Measurements from ENCODE around the gene ZFAND2B. TPM values are rescaled to one million over a fixed set of nuclear protein-coding genes. Genes with fewer than 3 reads are reported as not detected.
"Not testable (repeated sequence)": the region's sequence is repeated elsewhere in the genome, so short reads cannot be mapped to it uniquely, and the experiment has no call there.

Gene ZFAND2B
- total RNA-seq, 1 experiment from 2014 or later, result 32.3 TPM

DNA sequence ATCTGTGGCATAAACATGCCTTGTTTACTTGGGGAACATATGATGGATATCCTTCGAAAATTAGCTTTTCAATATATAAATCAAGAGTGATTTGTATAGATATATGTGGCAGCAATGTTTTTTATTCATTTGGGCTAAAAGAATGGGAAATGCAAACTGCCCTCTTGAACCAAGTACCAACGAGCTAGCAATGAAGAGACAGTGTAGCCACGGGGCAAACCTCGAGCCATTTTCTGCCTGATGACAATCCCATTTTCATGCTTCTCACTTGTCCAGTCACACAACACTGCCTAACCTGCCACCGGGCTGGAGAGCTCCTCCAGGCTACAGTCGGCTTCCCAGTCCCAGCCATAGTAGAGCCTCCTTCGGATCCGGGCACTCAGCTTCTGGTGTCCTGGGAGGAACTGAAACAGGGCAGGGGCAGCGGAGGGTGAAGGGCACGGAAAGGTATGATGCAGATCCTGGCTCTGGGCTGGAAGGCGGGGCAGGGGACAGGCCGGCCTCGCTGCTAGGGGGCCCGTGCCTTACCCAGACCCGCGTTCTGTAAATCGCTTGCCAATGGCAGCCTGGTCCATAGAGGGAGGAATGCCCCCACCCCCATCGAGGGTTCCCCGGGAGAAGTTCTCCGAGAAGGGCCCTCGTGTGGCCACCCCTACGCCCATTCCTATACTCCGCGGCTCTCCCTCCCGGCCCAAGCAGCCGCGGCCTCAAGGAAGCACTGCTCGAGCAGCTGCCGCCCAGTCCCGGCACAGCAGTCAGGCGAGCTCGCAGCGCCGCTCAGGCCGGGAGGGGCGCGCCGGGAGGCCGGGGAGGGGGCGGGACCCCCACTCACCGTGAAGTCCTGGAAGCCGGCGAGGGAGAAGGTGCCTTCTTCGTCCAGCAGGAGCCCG, 30.4 kb upstream of the ZFAND2B start:
- DNase-seq (ENCODE audit: low read depth), result peak; percentile 46

DNA sequence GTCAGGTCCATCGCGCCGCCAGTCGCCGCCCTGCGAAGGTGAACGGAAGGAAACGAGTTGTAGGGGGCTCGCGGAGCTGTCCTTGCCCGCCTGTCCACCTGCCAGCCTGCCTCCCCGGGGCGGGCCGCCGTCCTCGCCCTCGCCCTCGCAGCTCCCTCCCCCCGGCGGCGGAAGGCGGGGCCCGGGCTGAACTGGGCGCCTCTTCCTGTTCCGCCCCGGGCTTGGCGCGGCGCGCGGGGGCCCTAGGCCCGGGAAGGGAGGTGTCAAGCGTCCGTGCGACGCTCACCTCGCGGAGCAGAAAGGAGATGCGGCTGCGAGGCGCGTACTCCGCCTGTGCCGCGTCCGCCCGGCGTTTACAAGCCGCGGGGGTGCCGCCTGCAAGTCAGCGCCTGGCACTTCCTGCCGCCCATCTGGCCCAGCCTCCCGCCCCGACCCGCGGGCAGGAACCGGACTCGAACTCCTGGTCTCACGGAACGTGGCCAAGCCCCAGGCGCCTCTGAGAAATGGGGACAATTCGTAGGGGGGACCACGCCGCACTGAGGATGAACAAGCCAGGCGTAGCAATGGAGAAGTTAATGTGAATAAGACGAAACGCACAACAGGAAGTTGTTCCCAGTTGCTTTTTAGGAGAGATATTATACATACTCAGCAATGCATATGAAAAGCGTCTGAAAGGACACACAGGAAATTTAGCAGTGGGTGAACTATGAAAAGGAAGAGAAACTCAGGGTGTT, 29.6 kb upstream of the ZFAND2B start, which contains the start of gene CNPPD1:
Gene CNPPD1, minus strand, starts transcription at position 108 of the 734 bp plus-strand sequence. Its CDS starts 97 bp downstream, at position 11.
- peak; percentile 91 for DNase-seq (ENCODE audit: low read depth)

DNA sequence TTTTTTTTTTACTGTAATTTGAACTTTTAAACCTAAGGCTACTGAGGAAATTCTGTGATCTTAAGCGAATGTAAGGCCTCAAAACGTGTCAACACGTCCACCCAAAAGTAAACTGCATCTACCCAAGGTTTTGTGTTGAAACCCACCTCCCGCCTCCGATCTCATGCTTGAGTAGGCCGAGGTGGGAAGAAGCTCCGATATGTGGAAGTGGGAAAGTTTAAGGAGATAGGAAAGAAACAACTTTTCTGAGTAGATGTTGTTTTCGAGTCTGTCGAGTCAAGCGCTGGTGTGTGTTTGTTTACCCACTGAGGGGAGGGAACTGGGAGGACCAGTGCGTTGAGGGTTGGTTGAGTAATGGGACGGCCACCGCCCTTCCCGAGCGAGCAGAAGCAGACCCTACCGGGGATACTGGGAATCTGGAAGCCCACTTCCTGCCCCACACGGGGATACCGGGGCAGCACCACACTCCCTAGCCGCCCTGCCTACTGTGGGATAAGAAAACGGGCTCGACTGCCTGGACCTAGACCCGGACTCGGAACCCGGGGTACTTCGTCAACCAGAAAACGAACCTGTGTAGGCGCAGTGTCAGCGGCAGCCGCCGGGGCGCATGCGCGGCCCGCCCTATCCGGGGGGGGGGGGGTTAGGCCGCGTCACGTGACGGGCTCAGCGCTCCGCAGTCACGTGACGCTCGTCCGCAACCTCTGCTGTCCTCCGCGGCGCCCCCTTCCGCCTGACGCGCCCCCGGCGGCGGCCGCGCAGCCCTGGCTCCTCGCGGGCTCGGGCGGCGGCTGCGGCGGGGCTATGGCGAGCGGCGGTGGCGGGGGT, 28.8 kb upstream of the ZFAND2B start, which contains the start of gene RETREG2:
Gene RETREG2, plus strand, starts transcription at position 724 of the 825 bp plus-strand sequence. Its CDS starts 78 bp downstream, at position 802.
- DNase-seq (ENCODE audit: low read depth), result peak; percentile 93

DNA sequence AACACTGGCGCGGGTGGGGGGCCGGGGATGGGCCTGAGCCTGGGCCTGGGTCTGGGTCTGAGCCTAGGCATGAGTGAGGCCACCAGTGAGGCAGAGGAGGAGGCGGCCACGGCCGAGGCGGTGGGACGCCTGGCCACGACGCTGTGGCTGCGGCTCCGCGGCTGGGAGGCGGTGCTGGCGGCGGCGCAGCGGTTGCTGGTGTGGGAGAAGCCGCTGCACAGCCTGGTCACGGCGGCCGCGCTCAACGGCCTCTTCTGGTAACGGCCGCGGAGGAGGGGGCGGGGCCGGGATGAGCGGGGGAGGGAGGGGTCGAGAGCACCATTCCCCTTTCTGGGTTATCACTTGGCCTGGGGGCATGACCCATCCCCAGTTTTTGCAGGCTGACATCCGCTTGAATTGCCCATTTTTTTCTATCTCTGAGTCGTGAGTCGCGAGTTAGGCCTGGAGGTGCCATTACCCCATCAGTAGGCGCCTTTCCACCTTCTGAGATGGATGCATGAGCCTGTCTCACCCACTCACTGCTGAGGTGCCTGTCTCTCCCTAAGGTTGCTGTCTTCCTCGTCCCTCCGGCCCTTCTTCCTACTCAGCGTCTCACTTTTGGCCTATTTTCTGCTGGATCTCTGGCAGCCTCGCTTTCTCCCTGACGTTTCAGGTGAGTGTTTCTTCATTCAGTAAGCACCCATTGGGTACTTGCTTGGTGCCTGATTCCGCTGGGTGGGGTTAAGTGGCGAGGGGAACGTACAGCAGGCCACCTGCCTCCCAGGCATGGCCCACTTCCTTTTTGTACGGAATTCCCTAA, 28.0 kb upstream of the ZFAND2B start:
- DNase-seq (ENCODE audit: low read depth), result no peak

DNA sequence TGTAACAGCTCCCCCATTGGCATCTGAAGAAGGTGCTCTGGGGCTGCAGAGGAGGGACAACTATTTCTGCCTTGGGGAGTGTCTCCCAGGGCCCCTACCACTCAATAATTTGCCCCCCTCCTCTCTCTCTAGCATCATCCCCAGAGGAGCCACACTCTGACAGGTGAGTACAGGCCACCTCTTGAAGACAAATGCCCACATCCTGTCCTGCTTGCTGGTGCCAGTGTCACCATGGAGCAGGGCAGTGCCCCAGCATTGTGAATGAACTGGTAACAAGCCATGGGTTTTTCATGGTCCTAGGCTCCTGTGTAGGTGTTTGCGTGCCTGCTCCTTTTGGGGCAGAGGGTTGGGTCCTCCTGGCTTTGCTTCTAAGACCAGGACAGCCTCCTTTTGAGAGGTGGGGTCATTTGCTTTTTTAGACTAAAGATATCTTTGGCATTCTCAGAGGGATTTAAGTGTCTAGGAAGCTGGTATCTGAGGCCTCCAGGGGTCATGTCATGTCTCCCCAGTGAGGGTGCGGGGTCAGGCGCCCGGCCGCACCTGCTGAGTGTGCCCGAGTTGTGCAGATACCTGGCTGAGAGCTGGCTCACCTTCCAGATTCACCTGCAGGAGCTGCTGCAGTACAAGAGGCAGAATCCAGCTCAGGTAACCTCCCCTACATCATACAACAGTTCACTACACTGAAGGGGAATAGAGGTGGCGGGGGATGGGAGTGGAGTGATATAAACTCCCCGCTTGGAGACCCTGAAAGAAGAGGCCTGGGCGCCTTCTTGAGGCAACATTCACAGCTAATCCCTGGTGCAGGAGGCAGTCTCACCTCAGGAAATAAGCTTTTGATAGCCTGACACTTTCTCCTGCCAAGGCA, 26.7 kb upstream of the ZFAND2B start:
- no peak for DNase-seq (ENCODE audit: low read depth)

DNA sequence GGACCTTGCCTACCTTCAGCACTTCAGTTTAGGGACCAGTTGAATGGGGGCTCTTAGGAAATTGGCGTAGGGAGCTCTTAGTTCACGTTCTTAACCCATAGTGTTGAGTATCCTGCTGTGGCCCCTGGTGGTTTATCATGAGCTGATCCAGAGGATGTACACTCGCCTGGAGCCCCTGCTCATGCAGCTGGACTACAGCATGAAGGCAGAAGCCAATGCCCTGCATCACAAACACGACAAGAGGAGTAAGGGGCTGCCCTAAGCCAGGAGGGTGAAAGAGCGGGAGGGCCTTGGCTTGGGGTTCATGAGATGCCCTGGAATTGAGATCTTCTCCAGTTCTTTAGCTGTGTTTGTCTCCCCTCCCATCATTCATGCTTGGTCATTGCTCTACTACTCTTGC, 25.6 kb upstream of the ZFAND2B start:
- no peak for DNase-seq (ENCODE audit: low read depth)

DNA sequence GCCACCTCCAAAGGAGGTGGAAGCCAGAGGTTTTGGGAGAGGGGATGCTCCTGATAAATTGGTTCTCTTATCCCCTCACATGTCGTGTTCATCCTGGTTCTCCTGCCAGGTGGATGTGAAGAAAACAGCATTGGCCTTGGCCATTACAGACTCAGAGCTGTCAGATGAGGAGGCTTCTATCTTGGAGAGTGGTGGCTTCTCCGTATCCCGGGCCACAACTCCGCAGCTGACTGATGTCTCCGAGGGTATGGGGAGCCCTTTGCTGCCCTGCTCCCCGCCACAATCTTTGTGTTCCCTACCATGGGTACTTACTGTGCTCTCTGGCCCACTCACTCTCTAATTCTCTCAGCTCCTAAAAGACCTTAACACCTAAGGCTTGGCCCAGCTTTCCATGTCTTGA, 25.1 kb upstream of the ZFAND2B start:
- DNase-seq (ENCODE audit: low read depth), result no peak

DNA sequence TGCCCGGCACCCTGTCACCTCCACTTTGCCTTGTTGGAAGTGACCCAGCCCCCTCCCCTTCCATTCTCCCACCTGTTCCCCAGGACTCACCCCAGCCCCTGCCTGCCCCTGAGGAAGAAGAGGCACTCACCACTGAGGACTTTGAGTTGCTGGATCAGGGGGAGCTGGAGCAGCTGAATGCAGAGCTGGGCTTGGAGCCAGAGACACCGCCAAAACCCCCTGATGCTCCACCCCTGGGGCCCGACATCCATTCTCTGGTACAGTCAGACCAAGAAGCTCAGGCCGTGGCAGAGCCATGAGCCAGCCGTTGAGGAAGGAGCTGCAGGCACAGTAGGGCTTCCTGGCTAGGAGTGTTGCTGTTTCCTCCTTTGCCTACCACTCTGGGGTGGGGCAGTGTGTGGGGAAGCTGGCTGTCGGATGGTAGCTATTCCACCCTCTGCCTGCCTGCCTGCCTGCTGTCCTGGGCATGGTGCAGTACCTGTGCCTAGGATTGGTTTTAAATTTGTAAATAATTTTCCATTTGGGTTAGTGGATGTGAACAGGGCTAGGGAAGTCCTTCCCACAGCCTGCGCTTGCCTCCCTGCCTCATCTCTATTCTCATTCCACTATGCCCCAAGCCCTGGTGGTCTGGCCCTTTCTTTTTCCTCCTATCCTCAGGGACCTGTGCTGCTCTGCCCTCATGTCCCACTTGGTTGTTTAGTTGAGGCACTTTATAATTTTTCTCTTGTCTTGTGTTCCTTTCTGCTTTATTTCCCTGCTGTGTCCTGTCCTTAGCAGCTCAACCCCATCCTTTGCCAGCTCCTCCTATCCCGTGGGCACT, 24.0 kb upstream of the ZFAND2B start:
- no peak for DNase-seq (ENCODE audit: low read depth)

DNA sequence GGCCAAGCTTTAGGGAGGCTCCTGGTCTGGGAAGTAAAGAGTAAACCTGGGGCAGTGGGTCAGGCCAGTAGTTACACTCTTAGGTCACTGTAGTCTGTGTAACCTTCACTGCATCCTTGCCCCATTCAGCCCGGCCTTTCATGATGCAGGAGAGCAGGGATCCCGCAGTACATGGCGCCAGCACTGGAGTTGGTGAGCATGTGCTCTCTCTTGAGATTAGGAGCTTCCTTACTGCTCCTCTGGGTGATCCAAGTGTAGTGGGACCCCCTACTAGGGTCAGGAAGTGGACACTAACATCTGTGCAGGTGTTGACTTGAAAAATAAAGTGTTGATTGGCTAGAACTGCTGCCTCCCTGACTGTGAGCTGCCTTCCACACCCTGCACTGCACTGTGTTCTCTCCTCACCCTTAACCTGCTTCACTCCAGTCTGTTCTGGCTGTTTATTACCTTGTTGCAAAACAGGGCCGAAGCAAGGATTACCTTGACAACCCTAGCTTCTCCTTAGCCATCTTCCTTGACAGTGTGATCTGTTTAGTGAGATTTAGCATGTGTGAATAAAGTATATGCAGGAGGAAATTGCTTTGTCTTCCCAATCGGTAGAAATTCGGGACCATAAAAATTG, 23.3 kb upstream of the ZFAND2B start:
- DNase-seq (ENCODE audit: low read depth), result no peak

DNA sequence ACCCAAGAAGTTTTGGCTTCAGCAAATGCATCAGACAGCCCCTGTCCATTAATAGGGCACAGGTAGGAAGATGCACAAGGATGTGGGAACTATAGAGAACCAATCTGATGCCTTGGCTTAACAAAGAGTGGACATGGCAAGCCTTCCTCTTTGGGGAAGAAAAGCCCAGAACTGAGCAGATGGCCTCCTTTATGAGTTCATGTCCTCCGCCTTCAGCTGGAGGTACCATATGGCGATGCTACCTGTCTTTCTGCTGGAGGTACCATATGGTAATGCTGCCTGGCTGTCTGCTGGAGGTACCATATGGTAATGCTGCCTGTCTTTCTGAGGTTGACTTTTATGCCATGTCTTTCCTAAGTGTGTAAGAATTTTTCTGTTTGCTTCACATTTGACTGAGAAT, 22.5 kb upstream of the ZFAND2B start:
- no peak for DNase-seq (ENCODE audit: low read depth)

DNA sequence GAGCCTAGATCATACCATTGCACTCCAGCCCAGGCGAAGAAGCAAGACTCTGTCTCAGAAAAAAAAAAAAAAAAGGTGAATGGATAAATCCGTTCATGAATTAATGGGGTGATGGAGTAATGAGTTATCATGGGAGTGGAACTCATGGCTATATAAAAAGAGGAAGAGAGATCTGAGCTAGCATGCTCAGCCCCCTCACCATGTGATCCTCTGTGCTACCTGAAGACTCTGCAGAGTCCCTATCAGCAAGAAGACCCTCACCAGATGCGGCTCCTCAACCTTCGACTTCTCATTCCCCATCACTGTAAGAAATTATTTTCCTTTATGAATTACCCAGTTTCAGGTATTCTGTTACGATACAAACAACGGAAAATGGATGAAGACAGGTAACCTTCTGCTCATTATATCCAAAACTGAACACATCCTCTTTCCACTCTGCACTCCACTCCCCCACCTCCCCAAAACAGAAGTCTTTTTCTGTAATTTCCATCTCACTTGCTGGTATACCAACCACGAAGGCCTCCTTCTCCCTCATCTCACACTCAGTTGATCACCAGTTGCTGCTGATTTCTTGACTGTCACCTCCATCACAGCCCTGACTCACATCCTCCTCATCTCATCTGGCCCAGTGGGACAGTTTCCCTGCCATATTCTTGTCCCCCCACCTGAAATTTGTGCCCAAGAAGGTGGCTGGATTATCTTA, 19.7 kb upstream of the ZFAND2B start:
- no peak for DNase-seq (ENCODE audit: low read depth)

DNA sequence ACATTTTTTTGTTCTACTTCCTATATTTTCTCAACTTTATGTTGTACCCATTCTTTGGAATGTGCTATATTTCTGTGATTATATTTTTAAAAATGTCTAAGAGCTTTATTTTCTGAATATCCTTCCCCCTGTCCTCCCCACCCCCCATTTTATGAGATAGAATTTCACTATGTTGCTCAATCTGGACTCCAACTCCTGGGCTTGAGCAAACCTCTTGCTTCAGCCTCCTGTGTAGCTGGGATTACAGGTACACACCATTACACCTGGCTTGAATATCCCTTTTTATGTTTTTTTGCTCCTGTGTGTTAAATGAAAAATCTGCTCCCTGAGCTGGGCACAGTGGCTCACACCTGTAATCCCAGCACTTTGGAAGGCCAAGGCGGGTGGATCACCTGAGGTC, 9.2 kb upstream of the ZFAND2B start:
- DNase-seq (ENCODE audit: low read depth), result no peak

DNA sequence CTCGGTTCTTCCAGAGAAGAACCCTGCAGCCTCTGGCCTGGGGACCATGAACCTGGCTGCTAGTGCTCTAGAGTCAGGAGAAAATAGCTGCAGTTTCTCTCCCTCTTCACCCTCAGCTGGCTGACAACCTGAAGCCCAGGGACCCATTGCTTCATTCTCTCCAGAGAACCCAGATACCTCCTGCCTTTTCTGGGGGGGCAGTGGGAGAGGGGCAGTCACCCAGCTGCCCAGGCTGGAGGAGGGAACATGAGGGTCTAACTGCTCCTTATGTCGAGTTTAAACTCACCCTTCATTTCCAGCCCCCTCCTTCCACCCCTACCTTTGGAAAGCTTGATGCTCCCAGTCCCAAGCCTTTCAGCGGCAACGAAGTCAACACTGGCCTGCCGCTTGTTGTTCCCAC, 7.6 kb upstream of the ZFAND2B start:
- no peak for DNase-seq (ENCODE audit: low read depth)

DNA sequence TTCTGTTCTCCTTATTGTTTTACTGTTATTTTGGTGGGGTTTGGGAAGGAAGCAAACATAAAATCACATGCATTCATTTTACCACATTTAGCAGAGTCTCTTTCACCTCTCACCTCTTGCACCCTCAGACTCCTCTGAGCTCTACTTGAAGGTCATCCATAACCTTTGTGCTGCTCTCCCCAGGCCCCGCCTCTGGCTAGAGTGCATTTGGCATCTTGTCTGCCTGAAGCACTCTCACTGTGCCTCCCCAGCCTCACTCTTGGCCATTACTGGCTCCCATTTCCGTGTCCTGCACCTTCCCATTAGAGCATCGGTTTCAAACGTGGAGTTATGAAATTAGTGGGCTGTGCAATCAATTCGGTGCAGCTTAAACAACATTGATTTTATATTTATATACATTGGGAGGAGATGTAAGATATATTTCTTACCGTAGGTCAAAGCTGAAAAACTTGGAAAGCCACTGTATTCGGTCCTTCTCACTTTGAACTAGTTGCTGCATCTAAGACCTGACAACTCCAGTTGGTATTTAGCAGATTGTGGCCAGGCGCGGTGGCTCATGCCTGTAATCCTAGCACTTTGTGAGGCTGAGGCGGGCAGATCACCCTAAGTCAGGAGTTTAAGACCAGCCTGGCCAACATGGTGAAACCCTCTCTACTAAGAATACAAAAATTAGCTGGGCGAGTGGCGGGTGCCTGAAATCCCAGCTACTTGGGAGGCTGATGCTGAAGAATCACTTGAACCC, 6.9 kb upstream of the ZFAND2B start:
- DNase-seq (ENCODE audit: low read depth), result no peak

DNA sequence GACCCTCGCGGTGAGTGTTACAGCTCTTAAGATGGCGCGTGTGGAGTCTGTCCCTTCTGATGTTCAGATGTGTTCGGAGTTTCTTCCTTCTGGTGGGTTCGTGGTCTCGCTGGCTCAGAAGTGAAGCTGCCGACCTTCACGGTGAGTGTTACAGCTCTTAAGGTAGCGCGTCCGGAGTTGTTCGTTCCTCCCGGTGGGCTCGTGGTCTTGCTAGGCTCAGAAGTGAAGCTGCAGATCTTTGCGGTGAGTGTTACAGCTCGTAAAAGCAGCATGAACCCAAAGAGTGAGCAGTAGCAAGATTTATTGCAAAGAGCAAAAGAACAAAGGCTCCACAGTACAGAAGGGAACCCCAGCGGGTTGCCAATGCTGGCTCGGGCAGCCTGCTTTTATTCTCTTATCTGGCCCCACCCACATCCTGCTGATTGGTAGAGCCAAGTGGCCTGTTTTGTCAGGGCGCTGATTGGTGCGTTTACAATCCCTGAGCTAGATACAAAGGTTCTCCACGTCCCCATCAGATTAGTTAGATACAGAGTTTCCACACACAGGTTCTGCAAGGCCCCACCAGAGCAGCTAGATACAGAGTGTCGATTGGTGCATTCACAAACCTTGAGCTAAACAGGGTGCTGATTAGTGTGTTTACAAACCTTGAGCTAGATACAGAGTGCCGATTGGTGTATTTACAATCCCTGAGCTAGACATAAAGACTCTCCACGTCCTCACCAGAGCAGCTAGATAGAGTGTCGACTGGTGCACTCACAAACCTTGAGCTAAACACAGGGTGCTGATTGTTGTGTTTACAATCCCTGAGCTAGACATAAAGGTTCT, 5.9 kb upstream of the ZFAND2B start:
- not testable (repeated sequence) for DNase-seq (ENCODE audit: low read depth)

DNA sequence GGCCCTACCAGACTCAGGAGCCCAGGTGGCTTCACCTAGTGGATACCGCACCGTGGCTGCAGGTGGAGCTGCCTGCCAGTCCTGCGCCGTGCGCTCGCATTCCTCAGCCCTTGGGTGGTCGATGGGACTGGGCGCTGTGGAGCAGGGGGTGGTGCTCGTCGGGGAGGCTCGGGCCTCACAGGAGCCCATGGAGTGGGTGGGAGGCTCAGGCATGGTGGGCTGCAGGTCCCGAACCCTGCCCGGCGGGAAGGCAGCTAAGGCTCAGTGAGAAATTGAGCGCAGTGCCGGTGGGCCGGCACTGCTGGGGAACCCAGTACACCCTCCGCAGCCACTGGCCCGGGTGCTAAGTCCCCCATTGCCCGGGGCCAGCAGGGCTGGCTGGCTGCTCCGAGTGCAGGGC, 5.3 kb upstream of the ZFAND2B start:
- not testable (repeated sequence) for DNase-seq (ENCODE audit: low read depth)
